NCI-H2196 treated with DMSO at 0.1 percent for 48 hours (cell line): ENCODE measurements around the gene LYZL1.
"Not testable (repeated sequence)": the region's sequence is repeated elsewhere in the genome, so short reads cannot be mapped to it uniquely, and the experiment has no call there.

ENCODE experiments used
- DNase-seq: peaks from one replicate; lab custom pipeline; 2025; ENCODE audit not compliant: unreplicated experiment; lab: John Stamatoyannopoulos, UW

LYZL1 gene

DNA sequence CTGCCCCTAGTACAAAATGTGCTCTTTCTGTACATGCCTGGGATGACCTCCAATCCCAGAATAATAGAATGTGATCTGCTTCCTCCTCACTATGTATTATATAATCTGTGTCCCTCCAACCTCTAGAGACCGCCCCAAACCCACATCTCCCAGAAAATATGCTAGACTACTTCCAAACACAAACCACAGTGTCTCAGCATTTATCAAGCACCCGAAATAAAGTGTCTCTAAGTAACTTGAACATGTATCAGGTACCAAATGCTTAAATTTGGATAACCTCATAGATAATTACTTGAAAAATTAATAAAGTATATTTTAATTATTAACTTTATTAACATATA, 16.1 kb downstream of the LYZL1 start:
- DNase-seq: no peak

GRCh38 chr10:29306688-29307087, 17.8 kb downstream of the LYZL1 start:
- DNase-seq: no peak

DNA sequence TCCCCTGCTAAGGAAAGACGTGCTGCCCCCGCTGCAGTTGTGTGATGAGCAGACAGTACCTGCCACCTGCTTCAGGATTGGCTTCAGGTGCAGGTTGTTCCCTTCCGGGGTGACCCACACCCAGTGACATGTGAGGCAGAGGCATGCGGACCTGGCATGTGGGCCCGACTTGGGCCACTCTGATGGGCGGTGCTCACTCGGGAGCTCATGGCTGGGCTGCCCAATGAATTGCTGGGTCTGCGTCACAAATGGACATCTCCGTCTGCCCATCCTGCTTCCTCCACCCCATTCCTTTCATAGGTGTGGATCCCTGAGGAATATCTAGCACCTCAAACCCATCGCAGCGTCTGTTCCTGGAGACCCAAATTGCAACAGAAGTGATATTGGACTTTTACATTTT, 19.3 kb downstream of the LYZL1 start:
- DNase-seq: not testable (repeated sequence)

DNA sequence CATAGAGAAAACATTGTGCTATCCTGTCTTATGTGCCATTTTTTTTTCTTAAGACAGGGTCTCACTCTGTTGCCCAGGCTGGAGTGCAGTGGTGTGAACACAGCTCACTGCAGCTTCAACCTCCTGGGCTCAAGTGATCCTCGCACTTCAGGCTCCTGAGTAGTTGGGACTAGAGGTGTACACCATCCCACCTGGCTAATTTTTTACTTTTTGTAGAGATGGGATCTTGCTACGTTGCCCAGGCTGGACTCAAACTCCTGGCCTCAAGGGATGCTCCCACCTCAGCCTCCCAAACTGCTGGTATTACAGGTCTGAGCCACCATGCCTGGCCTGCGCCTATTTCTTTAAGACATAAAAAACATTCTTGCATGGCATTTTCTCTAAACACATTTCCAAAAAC, 20.6 kb downstream of the LYZL1 start:
- DNase-seq: no peak

DNA sequence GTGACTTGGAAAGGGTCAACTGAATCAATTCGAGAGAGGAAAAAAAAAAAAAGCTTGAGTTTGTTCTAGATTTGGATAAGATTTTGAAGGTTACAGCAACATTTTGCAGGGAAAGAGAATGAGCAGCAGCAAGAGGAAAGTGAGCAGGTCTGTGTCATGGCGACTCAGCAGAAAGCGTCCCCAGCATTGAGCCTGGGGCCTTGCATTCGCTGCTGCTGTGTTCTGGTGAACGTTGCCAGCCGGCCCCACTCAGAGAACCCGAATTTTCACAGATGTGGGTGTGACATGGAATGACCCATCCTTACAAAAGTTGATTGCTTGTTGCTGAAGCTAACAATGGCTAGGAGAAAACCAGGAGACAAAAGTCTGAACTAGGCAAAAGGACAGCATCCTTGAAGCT, 21.6 kb downstream of the LYZL1 start:
- not testable (repeated sequence) for DNase-seq

DNA sequence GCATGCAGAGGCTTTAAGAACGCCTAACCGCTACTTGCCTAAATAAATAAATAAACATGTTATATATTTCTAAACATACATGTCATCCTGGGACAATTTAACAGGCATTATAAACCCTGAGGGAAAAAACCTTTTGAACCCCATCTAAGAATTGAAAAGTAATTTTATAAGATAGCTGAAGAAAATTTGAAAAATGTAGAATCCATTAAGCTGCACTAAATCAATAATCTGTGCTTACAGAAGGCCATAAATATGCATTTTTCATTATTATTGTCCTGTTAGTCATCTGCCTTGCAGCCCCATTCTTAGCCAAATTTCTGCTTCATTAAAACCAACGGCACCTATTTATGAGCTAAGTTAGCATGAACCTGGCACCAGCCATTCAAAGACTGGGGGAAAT, 24.2 kb downstream of the LYZL1 start:
- no peak for DNase-seq

DNA sequence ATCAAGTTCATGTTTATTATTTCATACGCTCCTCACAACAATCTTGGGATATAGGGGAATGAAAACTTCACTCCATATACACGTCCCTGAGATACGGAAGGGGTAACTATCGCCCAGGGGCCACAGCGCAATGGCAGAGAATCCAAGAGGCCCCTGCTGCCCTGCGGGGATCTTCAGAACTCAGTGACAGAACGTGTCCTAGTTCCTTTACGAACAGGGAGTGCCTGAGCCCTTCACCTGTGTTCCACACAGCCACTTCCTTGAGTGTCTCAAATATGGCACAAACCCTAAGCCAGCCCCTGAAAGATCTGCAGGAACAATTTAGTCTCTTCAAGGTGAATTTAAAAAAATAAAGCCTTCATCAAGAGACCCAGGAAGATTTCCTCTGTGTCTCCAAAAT, 25.9 kb downstream of the LYZL1 start:
- DNase-seq: no peak

- DNase-seq: no peak
Measured at GRCh38 chr10:29315814-29316213, 26.9 kb downstream of the LYZL1 start.

DNA sequence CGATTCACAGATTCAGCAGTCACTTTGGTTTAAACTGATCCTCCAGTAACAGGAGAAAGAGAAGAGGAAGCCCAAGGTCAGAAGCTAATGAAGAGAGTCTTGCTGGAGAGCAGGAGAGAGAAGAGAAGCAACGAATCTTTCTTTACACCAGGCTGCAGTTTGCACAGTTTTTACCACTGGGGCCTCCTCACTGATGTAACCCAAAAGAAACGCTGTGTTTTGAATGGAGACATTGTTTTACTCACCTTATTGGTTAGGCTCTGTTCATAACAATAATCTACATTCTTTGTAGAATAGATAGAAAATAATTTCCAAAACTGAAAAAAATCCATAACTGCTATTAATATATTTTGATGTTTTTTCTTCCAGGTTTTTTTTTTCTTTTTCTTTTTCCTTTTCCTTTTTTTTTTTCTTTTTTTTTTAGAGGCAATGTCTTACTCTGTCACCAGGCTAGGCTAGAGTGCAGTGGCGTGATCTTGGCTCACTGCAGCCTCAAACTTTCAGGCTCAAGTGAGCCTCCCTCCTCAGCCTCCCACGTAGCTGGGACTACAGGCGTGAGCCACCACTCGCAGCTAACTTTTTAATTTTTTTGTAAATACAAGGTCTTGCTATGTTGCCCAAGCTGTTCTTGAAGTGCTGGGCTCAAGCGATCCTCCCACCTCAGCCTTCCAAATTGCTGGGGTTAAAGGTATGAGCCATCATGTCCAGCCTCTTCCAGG, 27.6 kb downstream of the LYZL1 start:
- DNase-seq: no peak

DNA sequence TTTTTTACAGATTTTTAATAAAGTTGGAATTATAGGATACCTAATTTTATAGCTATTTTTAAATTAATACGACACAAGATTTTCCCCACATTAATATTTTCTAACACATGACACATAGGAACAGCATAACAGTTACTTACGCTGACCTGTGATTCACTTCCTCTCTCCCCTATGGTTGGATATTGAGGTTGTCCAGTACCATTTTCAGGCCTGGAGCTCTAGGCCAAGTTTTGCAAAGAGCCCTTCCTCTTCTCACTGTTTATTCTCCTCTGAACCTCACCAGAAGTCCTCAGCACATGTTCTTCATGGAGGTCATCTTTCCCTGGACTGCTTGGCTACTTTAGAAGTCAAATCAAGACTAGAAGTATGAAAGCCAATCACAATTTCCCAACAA, 28.2 kb downstream of the LYZL1 start:
- no peak for DNase-seq

GRCh38 chr10:29317423-29318021, 28.7 kb downstream of the LYZL1 start:
- DNase-seq: no peak

DNA sequence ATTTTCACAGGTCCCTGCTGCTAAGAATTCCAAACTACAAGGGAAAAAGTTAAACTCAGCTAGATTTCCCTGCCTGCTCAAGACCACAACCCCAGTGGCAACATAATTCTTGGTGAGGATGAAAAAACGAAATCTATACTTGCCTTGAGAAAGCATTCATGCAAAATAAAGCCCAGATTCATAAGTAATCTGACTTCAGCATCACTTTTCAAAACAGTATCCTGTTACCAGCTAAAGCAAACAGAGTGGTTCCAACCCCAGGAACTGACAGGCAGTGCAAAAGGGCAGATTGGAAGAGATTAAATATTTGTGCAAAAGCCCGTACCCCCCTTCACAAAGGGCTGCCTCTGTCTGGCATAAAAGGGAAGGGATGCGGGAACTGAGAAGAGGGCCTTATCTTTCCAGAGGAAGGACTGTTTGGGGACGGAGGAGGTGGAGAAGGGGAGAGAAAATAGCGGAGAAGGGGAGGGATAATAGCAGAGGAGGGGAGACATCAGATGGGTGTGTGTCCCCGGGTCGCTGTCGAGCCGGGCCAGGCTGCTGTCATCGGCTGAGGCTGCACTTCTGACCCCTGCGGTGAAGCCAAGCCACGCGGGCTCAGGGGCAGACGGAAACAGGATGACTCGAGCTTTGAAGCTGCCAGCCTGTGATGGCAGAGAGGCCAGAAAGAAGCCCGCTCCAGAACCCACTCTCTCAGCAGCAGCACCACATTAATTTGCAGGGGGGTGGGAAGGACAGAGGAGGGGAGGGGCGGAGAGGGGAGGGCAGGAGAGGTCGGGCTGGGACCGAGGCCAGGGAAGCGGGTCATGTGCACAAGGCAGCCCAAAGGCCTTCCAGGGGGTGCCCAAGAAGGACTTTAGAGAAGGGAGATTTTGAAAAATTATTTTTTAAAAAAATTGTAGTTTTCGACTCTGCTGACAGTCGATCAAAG, 29.5 kb downstream of the LYZL1 start:
- not testable (repeated sequence) for DNase-seq

GRCh38 chr10:29319205-29319781, 30.4 kb downstream of the LYZL1 start:
- DNase-seq: no peak

- not testable (repeated sequence) for DNase-seq
Measured at GRCh38 chr10:29320680-29321121, 31.8 kb downstream of the LYZL1 start.

DNA sequence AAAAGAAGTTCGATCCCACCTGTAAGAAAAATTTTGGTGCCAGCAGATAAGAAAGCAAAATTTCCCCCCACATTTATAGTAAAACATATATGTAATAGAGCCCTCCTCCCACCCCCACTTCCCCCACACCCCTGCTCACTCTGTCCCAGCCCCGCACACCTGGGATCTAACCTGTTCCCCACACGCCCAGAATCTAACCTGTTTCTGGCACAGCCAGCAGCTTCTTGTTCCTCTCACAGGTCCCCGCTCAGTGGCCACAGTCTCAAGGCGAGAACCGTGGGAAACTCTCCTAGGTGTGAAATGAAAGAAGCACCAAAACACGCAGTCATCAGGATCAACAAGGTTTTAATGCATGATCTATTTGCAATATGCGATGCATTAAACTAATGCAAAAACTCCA, 32.8 kb downstream of the LYZL1 start:
- no peak for DNase-seq

DNA sequence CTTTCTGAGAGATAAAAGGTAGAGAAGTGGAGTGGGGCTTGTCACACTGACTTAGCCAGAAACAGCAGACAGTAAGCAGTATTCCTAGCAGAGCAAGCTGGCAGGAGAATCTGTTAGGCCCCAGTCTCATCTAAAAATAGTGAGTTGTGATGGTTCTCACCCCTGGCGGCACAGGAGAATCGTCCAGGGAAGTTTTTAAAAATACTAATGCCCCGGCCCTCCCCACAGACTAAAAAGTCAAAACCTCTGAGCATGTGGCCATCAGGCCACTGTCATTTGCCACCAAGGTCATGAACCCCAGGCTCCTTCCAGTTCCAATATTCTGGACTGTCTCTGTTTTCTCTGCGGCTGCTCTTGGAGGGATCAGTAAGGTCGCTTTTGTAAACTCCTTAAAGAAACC, 34.0 kb downstream of the LYZL1 start:
- DNase-seq: no peak

GRCh38 chr10:29323367-29323766, 34.5 kb downstream of the LYZL1 start:
- DNase-seq: no peak

DNA sequence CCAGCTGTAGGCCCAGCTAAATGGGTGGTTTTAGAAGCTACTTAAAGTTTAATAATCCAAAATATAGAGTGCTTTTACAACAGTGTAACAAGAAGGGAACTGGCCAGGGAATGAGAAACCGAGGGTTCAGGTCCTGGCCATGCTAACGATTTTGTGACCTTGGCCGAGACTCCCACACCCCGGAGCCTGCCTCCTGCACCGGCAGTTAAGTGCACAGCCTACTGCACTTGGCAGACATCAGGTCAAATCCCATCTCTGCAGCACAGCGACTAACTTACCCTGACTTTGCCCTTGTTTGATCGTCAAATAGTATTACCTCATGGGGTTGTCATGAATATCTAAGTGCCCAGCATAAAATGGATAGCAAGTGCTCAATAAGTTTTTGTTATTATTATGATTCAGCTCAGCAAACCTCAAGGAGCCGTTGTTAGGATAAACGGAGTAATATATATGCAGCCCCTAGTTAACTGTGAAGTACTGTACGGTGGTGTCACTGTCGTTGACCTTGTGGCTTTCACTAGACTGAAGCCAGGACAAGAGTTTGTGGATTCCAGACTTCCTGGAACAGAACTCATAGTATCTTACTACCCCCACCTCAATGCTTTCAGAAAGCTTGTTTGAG, 35.5 kb downstream of the LYZL1 start:
- DNase-seq: no peak

GRCh38 chr10:29326299-29326698, 37.4 kb downstream of the LYZL1 start:
- no peak for DNase-seq

DNA sequence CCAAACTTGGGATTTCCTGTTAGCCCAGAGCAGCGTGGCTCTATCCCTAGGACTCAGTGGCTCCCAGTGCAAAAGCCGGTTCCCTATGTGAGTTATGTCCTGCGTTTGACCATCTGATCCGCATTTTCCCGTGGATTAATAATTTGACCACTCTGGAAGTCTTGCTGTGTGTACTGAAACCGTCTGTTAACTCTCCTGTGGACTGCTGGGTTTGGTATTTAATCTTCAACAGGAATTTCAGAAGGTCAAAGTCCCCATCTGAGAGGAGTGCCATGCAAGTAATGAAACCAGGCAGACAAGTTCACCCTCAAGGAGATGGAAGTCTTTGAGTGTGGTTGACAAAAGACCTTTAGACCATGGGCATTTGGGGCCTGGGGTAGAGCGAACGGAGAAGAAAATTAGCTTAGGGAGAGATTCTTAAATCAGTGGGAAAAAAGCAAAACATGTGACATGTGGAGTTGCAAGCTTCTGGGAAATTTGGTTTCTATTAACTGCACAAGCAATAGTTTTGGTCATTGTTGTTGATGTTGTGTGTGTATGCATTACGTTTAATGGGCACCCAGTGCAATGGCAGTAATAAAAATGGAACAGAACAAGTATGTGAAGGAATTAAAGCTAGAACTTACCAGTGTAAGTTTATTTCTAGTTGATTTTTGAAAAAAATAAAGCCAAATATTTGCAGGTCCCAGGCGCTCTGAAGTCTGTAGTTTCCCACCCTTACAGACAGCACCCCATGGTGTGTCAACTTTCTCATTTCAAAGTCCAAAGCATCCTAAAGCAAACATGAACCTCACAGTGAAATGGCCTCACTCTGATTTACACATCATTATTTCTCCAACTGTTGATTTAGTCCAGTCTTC, 38.2 kb downstream of the LYZL1 start:
- no peak for DNase-seq
